ENCODE data around the gene NOS2.
"Not testable (repeated sequence)": the region's sequence is repeated elsewhere in the genome, so short reads cannot be mapped to it uniquely, and the experiment has no call there.

The NOS2 gene

GRCh38 chr17:27783440-27784350, 16.6 kb downstream of the NOS2 start:
- no peak for DNase-seq

- peak in 2 of 14 donors; percentile 0 to 65 for DNase-seq
Observed at GRCh38 chr17:27782791-27783206, 17.5 kb downstream of the NOS2 start.

DNA sequence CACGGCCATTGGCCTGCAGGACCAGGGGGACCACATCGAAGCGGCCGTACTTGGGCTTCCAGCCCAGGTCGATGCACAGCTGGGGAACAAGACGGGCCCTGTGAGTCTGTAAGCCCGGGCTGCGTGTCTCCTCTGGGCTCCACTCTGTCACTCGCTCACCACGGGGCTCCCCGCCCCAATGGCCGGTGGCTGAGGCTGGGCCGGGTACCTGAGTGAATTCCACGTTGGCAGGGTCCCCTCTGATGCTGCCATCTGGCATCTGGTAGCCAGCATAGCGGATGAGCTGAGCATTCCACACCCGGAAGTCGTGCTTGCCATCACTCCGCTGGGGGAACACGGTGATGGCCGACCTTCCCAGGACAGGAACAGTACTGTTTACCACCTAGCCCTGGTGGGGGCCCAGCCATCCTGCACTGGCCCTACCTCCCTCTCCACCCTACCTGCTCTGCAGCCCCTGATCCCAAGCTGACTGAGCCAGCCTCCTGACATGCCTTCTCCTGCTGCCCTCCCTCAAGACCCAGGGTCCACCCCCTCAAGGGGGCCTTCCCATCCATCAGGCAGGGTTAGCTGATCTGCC, 19.4 kb downstream of the NOS2 start:
- DNase-seq, result no peak

DNA sequence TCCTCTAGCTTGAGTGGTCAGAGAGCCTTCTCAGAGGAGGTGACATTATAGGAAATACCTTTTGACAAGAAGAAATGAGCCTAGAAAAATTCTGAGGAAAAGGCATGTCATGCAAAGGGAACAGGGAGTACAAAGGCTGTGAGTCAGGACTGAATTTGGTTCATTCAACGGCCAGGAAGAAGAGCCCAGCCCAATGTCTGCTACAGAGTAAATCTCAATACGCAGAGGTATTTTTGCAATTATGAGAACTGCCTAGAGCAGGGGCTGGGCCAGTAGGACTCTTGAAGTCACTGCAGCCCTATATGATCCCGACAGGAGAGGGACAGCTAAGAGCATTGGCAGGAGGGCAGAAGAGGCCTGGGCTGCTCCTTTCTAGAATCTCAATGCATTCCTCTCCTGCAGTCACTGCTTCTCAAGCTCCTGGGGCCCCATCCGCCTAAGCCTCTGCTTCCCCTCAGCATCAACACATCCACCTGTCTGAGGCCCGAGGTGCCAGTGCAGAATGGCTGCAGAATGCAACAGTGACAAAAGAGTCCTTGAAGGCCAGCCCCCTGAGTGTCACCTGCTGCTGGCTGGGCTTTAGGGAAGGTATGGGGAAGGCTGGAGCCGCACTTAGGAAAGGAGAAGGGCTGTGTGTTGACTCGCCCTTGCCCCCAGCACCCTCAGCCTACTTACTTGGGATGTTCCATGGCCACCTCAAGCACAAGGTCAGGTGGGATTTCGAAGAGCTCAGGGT, 20.1 kb downstream of the NOS2 start:
- DNase-seq, result no peak

DNA sequence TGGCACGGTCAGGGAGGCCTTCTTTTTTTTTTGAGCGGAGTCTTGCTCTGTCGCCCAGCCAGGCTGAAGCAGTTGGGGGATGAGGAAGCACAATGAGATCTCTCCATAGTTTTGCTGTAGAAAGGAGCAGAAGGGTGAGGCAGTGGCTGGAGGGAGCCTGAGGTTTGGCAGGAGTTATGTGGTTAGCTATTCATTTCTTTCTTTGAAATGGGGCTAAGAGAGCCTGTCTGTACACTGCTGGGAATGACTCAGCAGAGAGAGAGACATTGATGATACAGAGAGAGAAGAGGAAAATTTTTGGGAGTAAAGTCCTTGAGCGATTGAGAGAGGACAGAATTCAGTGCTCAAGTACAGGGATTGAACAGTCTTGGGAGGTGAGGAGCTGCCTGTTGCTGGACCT, 22.1 kb downstream of the NOS2 start:
- DNase-seq, result no peak

DNA sequence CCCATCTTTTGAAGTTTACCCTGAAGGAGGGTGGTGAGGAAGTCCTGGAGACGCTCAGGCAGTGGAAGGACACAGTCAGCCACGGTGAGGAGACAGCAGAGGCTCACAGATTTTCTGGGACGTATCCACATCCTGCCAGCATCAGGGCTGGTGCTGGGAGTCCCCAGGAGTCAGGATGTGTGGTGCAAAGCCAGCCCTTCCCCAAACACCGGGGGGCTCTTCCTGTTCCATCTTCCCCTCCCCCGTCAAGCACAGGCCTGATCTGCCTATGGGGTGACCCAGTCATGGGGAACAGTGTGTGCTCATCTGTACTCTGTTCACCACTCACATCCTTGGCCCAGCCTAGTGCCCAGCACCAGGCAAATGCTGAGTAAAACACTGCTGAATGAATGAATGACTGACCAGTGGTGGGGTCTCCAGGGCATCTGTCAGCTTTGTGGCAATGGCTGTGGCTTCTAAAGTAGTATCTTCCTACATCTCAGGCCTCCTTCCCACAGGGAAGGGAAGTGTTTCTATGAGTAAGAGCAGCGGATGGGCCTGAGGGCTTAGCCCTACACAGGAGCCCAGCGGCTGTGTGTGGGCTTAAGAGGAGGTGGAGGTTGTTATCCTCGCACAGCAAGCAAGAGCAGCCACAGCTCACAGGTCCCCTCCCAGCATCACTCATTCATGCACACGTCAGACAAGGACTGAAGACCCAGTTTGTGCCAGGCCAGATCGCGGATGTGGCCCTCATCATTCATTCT, 23.3 kb downstream of the NOS2 start:
- no peak for DNase-seq

GRCh38 chr17:27771586-27771985, 28.7 kb downstream of the NOS2 start:
- DNase-seq, result no peak

DNA sequence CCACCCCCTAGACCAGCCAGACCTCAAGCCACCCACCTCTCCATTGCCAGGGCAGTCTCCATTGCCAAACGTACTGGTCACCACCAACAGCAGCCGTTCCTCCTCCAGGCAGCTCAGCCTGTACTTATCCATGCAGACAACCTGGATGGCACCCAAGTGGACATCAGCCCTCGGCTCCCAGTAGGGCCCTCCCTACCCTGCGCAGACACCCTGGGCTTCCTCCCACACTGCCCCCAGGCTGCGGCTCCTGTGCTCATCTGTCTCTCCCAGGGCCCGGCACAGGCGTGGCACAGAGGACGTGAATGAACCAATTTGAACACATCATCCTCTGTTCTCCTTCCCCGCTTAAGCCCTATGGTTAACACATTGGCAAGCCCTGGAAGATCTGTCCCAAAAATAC, 29.5 kb downstream of the NOS2 start:
- DNase-seq, result no peak

GRCh38 chr17:27768858-27769410, 31.4 kb downstream of the NOS2 start:
- DNase-seq, result no peak

- no peak for DNase-seq
Observed at GRCh38 chr17:27766438-27766837, 33.9 kb downstream of the NOS2 start.

DNA sequence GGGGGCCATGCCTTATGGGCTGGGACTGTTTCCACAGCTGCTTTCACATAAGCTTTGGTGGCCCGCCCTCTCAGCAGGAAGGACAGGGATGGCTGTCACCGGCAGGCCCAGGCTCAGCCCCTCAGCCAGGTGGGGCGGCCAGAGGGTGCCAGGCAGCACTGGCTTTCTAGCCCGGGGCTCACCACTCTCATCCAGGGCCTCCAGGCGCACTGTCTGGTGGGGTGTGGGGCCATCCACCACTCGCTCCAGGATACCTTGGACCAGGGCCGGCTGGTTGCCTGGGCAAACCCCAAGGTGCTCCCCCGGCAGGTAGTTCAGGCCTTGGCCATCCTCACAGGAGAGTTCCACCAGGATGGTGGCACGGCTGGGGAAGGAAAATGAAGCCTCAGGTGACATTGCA, 35.0 kb downstream of the NOS2 start:
- DNase-seq, result no peak

DNA sequence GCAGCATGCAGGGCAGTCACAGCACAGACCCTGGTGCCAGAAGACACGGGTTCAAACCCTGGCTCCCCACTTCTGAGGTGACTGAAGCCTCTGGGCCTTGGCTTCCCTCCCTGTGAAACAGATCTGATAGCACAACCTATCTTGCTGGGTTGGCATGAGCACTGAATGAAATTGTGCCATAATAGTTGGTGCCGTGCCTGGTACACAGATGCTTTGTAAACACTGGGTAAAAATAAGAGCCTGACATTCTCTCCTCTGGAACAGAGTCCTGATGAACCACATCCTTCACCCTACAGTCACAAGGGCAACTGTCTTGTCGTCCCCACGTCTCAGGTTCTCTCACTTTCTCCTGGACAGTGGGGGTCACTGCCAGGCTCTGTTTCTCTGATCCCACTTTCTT, 35.7 kb downstream of the NOS2 start:
- peak in 1 of 14 donors; percentile 62 for DNase-seq

GRCh38 chr17:27762527-27763305, 37.6 kb downstream of the NOS2 start:
- DNase-seq, result no peak

DNA sequence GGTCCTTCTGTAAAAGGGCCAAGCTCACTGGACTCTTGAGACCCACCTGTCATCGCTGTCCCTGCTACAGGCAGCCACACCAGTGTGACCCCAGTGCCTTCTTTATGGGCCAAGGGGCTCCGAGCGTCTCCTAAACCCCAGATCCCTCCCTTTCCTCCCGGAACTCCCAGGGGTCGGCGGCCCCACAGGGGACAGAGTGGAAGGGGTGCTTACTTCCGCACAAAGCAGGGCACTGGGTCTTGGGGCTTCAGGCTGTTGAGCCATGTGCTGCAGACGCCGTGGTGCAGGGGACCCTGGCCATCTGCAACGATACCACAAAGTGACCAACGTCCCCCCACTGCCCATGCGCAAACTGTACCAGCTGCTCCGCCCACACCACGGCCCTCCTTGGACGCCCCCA, 39.4 kb downstream of the NOS2 start:
- DNase-seq, result not testable (repeated sequence)

DNA sequence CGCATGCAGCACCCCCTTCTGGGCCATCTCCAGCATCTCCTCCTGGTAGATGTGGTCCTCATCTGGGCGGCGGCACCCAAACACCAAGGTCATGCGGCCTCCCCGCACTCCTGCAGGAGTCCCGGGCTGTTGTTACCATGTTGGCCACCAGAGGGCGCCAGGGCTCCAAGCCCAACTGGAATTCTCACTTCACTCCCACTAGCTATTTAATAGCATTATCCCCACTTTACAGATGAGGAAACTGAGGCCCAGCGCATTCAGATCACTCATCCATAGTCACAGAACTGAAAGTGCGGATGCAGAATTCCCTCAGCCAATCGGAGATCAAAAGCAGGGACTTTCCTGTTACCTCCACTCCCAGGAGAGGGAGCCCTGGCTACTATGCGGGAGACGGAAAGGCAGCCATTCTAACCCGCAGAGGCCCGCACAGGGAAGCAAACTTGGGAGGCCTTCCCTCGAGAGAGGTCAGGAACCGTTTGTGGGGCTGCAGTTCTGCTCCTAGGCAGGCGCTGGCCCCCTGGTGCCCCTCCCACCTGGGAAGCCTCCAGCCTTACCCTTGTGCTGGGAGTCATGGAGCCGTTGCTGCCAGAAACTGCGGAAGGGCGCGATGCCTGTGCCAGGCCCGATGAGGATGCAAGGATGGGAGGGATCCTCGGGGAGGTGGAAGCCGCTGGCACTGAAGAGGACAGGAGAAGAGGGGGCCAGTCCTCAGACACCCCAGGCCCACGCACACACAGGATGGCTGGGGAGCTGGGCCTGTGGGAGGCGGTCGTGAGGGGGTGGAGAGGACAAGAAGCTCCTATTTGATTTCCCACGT, 40.1 kb downstream of the NOS2 start:
- peak in 10 of 14 donors; percentile 10 to 55 (median 19) for DNase-seq

DNA sequence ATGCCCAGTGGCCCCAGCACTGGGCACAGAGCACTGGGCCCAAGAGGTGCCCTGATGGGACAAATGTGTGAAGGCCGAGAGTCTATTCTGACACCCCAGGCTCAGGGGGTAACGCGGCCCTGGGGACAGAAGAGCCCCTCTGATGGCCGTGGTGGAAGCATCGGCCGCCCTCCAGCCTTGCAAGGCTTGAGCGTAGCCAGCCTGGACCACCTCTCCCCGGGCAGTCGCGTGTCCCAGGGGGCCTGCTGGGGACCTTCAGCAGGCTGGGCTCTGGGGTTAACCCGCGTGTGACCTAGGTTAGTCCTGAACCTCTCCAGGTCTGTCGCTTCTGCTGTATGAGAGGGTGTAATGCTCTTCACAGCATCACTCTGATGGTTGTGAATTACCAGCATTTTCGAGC, 40.8 kb downstream of the NOS2 start:
- DNase-seq, result no peak

GRCh38 chr17:27756467-27757371, 43.6 kb downstream of the NOS2 start:
- DNase-seq, result peak in 7 of 14 donors; percentile 3 to 32 (median 12)

DNA sequence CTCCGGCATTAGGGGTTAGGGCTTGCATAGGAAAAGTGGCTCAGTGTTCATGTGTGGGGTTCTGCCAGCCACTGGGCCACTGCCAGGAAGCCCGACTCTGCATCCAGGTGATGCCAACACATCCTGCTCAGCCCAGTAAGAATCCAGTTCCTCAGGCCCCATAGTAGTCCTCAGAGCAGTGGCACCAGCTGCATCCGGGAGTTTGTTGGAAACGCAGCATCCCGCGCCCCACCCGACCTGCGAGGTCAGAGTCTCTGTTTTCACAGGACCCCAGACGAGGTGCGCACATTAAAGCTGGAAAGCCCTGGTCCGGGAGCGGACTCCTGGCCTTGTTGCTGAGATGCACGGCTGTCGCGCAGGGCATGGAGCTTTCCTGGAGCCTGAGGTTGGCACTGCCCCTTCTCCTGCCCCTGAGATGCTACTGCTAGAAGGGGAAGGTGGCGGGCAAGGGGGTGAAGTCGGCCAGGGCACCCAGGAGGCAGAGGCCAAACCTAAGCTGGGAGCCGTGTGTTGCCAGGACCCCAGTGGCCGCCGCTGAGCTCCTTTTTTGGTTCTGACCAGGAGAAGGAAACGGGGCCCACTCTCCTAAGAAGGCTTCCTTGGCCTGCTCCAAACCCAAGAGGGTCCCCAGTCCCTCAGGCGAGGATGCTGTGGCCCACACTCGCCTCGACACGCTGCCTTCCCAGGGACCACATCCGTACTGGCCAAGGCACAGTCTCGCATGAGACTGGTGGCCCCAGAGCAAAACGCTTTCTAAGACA, 44.4 kb downstream of the NOS2 start:
- DNase-seq, result no peak

GRCh38 chr17:27754549-27754948, 45.8 kb downstream of the NOS2 start:
- DNase-seq, result no peak
